ENCODE measurements around the gene PIRT.
"Not testable (repeated sequence)": the region's sequence is repeated elsewhere in the genome, so short reads cannot be mapped to it uniquely, and the experiment has no call there.

Gene PIRT

DNA sequence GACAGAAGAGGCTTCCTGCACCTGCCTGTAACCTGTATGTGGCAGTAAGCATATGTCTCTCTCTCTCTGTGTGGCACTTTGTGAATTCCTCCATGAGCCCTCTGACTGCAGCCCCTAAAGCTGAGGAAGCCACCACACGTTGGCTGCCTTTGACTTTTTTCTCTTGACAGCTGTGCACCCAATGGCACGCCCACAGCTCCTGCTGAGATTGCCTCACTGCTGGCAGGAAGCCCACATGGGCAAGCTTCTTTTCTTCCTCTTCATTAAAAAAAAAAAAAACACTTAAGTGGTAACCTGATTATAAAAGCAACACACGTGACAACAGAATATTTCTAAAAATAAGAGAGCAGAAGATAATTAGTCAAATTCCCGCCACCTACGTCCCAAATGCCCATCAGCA, 34.0 kb upstream of the PIRT start:
- Histone ChIP-seq H3K27me3 (replicated peaks; ENCODE audit: control insufficient read depth, insufficient read depth, low read length) (no peaks in the 10 kb centered on the region), H3K36me3 (ENCODE audit: control insufficient read depth, insufficient read depth, low read length) (no peaks in the 10 kb centered on the region), H3K4me3 (replicated peaks; ENCODE audit: low read depth, low read length) (no peak overlapping the region)
- DNase-seq (ENCODE audit: extremely low read depth, insufficient read length) = no peak
- TF ChIP-seq, protein P1, sequence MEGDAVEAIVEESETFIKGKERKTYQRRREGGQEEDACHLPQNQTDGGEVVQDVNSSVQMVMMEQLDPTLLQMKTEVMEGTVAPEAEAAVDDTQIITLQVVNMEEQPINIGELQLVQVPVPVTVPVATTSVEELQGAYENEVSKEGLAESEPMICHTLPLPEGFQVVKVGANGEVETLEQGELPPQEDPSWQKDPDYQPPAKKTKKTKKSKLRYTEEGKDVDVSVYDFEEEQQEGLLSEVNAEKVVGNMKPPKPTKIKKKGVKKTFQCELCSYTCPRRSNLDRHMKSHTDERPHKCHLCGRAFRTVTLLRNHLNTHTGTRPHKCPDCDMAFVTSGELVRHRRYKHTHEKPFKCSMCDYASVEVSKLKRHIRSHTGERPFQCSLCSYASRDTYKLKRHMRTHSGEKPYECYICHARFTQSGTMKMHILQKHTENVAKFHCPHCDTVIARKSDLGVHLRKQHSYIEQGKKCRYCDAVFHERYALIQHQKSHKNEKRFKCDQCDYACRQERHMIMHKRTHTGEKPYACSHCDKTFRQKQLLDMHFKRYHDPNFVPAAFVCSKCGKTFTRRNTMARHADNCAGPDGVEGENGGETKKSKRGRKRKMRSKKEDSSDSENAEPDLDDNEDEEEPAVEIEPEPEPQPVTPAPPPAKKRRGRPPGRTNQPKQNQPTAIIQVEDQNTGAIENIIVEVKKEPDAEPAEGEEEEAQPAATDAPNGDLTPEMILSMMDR (IDR thresholded peaks at IDR 0.05; ENCODE audit: insufficient read depth, low read length, poor library complexity, severe bottlenecking) = no peak

DNA sequence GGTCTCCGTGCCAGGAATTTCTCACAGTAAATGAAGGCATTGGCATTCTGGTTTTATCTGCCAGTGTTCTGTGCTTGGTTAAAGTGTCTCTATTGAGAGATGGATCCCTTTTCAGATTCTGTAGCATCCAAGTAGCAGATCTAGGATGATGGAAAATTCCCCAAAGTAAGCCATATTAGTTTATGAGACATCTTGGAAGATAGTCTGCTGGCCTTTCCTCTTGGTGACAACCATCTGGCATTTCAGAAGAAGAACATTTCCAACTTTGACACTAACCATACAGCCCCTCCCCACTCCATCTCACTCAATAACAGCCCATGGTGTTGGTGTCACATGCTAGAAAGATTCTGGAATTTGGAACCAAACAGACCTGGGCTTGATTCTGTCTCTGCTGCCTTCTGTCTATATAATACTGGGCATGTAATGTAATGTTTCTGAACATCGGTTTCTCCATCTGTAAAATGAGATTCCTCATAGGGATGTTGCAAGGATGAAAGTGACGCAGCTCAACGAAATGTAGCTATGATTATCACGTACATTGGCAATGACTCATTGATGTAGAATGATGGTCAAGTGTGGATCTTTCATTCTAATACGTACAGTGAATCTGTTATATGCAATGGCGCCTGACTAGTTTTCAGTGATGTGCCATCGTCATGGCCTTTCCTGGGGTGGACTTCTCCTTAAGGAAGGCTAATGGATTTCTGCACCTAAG, 32.6 kb upstream of the PIRT start:
- H3K36me3 ChIP-seq (ENCODE audit: control insufficient read depth, insufficient read depth, low read length) = no peaks in the 10 kb centered on the region
- no peak for DNase-seq (ENCODE audit: extremely low read depth, insufficient read length)
- TF ChIP-seq, protein P1 (IDR thresholded peaks at IDR 0.05; ENCODE audit: insufficient read depth, low read length, poor library complexity, severe bottlenecking) = no peak
- no peak overlapping the region for H3K4me3 ChIP-seq (replicated peaks; ENCODE audit: low read depth, low read length)
- no peaks in the 10 kb centered on the region for H3K27me3 ChIP-seq (replicated peaks; ENCODE audit: control insufficient read depth, insufficient read depth, low read length)

GRCh38 chr17:10868744-10869143, 30.9 kb upstream of the PIRT start:
- H3K36me3 ChIP-seq (ENCODE audit: control insufficient read depth, insufficient read depth, low read length); DNase-seq (ENCODE audit: extremely low read depth, insufficient read length); H3K4me3 ChIP-seq (replicated peaks; ENCODE audit: low read depth, low read length); H3K27me3 ChIP-seq (replicated peaks; ENCODE audit: control insufficient read depth, insufficient read depth, low read length): not testable (repeated sequence)

- no peaks in the 10 kb centered on the region for H3K27me3 ChIP-seq (replicated peaks; ENCODE audit: control insufficient read depth, insufficient read depth, low read length)
- TF ChIP-seq, protein P1 (IDR thresholded peaks at IDR 0.05; ENCODE audit: insufficient read depth, low read length, poor library complexity, severe bottlenecking) = no peak
- H3K4me3 ChIP-seq (replicated peaks; ENCODE audit: low read depth, low read length) = no peak overlapping the region
- no peaks in the 10 kb centered on the region for H3K36me3 ChIP-seq (ENCODE audit: control insufficient read depth, insufficient read depth, low read length)
- DNase-seq (ENCODE audit: extremely low read depth, insufficient read length) = no peak
These were observed 21.2 kb upstream of the PIRT start for GRCh38 chr17:10859051-10859450.

GRCh38 chr17:10857976-10858375, 20.1 kb upstream of the PIRT start:
- H3K36me3 ChIP-seq (ENCODE audit: control insufficient read depth, insufficient read depth, low read length) = no peaks in the 10 kb centered on the region
- TF ChIP-seq, protein P1 (IDR thresholded peaks at IDR 0.05; ENCODE audit: insufficient read depth, low read length, poor library complexity, severe bottlenecking) = no peak
- DNase-seq (ENCODE audit: extremely low read depth, insufficient read length) = no peak

GRCh38 chr17:10846636-10847035, 8.7 kb upstream of the PIRT start:
- not testable (repeated sequence) for DNase-seq (ENCODE audit: extremely low read depth, insufficient read length); H3K36me3 ChIP-seq (ENCODE audit: control insufficient read depth, insufficient read depth, low read length); H3K4me3 ChIP-seq (replicated peaks; ENCODE audit: low read depth, low read length); H3K27me3 ChIP-seq (replicated peaks; ENCODE audit: control insufficient read depth, insufficient read depth, low read length)

More at GRCh38 chr17:10857976-10858375, 20.1 kb upstream of the PIRT start:
- Histone ChIP-seq H3K27me3 (replicated peaks; ENCODE audit: control insufficient read depth, insufficient read depth, low read length) (no peaks in the 10 kb centered on the region), H3K4me3 (replicated peaks; ENCODE audit: low read depth, low read length) (no peak overlapping the region)

DNA sequence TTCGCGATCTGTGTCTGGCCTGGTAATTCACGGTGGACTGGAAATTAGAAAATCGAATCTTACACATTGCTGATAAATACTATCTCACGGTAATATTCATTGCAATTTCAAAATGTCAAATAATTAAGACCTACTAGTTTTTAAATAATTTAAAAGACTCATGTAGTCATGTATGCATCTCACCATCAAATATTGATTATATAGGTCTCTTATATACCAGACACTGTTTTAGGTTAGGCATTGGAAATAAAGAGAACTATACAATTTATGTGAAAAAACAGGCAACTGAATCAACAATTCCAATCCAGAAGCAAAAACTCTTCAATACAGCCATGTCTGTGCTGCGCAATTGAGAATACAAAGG, 7.5 kb upstream of the PIRT start:
- H3K4me3 ChIP-seq (replicated peaks; ENCODE audit: low read depth, low read length) = no peak overlapping the region
- H3K36me3 ChIP-seq (ENCODE audit: control insufficient read depth, insufficient read depth, low read length) = no peaks in the 10 kb centered on the region
- TF ChIP-seq, protein P1 (IDR thresholded peaks at IDR 0.05; ENCODE audit: insufficient read depth, low read length, poor library complexity, severe bottlenecking) = no peak
- DNase-seq (ENCODE audit: extremely low read depth, insufficient read length) = no peak
- H3K27me3 ChIP-seq (replicated peaks; ENCODE audit: control insufficient read depth, insufficient read depth, low read length) = peaks cover 1% of the 10 kb centered on the region; the same call in 1 of the 2 replicates

All from GM06990 (cell line).